ENCODE data around the gene MRPL34.

MRPL34 gene

GRCh38 chr19:17312189-17313113, 6.8 kb downstream of the MRPL34 start:
- Mint-ChIP-seq H3K9me3 (no peaks in the 10 kb centered on the region), H3K4me3 (no peak overlapping the region), H3K4me1 (ENCODE audit: low read depth) (peaks cover 35% of the 10 kb centered on the region), H3K36me3 (ENCODE audit: low read depth) (peaks cover 18% of the 10 kb centered on the region), H3K27me3 (no peaks in the 10 kb centered on the region), H3K27ac (no peak overlapping the region)

DNA sequence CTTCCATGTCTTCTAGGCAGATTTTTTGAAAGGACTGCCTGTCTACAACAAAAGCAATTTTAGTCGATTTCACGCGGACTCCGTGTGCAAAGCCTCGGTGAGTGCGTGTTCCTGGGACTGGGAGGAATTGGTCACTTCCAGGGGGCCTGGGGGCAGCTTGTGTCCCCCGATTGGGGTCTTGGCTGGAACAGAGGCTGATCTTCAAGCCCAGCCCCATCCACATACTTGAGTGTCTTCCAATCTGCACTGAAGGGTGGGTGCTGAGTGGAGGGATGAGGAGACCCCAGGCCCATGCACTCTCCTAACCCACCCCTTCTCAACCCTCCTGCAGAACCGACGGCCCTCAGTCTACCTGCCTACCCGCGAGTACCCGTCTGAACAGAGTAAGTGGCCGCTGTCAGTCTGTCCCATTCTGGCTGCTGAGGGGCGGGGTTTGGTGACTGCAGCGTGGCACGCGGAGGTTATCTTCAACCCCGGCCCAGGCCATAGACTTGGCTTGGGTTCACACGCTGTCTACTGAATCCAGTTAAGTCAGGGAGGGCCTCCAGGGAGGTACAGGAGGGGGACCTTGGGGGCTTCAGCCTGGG, 8.4 kb downstream of the MRPL34 start:
- Mint-ChIP-seq H3K9me3 (no peaks in the 10 kb centered on the region), H3K27me3 (no peaks in the 10 kb centered on the region), H3K4me3 (no peak overlapping the region), H3K27ac (no peak overlapping the region), H3K4me1 (ENCODE audit: low read depth) (peaks cover 26% of the 10 kb centered on the region), H3K36me3 (ENCODE audit: low read depth) (peaks cover 15% of the 10 kb centered on the region)

GRCh38 chr19:17318966-17319365, 13.3 kb downstream of the MRPL34 start:
- Mint-ChIP-seq H3K27ac (no peak overlapping the region), H3K4me1 (ENCODE audit: low read depth) (peaks cover 4% of the 10 kb centered on the region), H3K4me3 (no peak overlapping the region), H3K36me3 (ENCODE audit: low read depth) (peaks cover 20% of the 10 kb centered on the region), H3K9me3 (no peaks in the 10 kb centered on the region), H3K27me3 (no peaks in the 10 kb centered on the region)

- Mint-ChIP-seq H3K4me3 (no peak overlapping the region), H3K9me3 (no peaks in the 10 kb centered on the region), H3K4me1 (ENCODE audit: low read depth) (peaks cover 4% of the 10 kb centered on the region), H3K27ac (no peak overlapping the region), H3K27me3 (no peaks in the 10 kb centered on the region), H3K36me3 (ENCODE audit: low read depth) (peaks cover 19% of the 10 kb centered on the region)
Measured at GRCh38 chr19:17319473-17320238, 14.0 kb downstream of the MRPL34 start.

- Mint-ChIP-seq H3K27ac (no peak overlapping the region), H3K9me3 (no peaks in the 10 kb centered on the region), H3K4me3 (no peak overlapping the region), H3K4me1 (ENCODE audit: low read depth) (peaks cover 4% of the 10 kb centered on the region), H3K27me3 (no peaks in the 10 kb centered on the region), H3K36me3 (ENCODE audit: low read depth) (peaks cover 18% of the 10 kb centered on the region)
Measured at GRCh38 chr19:17320435-17320834, 14.8 kb downstream of the MRPL34 start.

DNA sequence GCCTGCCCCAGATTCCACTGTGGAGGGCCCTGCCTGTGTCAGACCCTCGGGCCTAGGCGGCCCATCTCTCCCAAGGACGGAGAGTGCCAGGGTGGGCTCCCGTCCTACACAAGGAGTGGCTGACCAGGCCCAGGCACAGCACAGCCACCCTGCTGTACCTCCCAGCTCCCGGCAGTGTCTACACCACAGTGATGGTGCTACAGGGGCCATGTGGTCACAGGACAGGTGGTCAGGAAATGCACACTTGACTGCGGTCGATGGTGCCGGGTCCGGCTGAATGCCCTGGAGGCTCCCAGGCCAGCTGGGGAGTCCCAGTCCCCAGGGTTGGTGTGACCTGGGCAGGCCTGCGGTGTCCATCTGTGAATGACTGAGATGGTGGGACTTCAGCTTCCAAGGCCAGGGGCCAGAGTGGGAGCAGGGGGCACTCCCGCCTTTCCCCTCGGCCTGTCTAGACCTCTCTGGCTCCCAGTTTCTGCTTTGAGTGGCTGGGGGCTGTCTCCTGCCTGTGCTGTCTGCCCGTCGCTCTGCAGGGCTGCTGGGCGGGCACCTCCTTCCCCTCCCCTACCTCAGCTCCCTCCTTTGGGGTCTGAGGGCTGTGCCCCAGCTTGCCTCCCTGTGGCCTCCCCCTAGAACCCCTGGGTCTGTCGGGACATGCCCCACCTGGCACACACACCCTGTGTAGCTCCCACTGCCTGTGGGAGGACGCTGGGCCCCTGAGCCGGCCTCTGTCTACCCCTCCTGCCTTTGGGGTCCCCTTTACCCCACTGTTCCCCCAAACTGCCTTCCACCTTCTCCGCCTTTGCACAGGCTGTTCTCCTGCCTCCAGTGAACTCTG, 16.2 kb downstream of the MRPL34 start:
- H3K27me3 Mint-ChIP-seq, result no peaks in the 10 kb centered on the region
- H3K9me3 Mint-ChIP-seq, result no peaks in the 10 kb centered on the region
- H3K36me3 Mint-ChIP-seq (ENCODE audit: low read depth), result peaks cover 11% of the 10 kb centered on the region
- no peaks in the 10 kb centered on the region for H3K4me1 Mint-ChIP-seq (ENCODE audit: low read depth)
- no peak overlapping the region for H3K4me3 Mint-ChIP-seq
- no peak overlapping the region for H3K27ac Mint-ChIP-seq

GRCh38 chr19:17322854-17323253, 17.2 kb downstream of the MRPL34 start:
- Mint-ChIP-seq H3K9me3 (no peaks in the 10 kb centered on the region), H3K36me3 (ENCODE audit: low read depth) (peaks cover 11% of the 10 kb centered on the region), H3K4me3 (no peak overlapping the region), H3K4me1 (ENCODE audit: low read depth) (peaks cover 2% of the 10 kb centered on the region), H3K27me3 (no peaks in the 10 kb centered on the region), H3K27ac (no peak overlapping the region)

- Mint-ChIP-seq H3K27ac (no peak overlapping the region), H3K27me3 (no peaks in the 10 kb centered on the region), H3K4me3 (no peak overlapping the region), H3K36me3 (ENCODE audit: low read depth) (peaks cover 11% of the 10 kb centered on the region), H3K9me3 (no peaks in the 10 kb centered on the region), H3K4me1 (ENCODE audit: low read depth) (peaks cover 4% of the 10 kb centered on the region)
Measured at GRCh38 chr19:17323300-17323963, 17.8 kb downstream of the MRPL34 start.

DNA sequence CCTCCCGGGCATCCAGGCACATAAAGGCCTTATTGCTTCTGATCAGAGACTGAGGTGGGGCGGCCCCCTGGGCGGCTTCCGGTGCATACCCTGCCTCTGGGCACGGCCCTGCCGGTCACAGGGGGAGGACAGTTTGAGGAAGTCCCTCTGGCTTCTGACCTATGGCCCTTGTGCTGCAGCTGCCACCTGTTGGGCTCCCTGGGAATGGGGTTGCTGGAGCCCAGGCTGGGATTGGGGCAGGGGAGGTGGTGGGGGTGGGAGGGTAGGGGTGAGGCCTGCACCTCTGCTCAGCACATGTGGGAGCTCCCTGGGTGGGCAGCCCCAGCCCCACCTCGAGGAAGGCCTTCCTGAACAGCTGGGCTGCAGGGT, 18.3 kb downstream of the MRPL34 start:
- Mint-ChIP-seq H3K27me3 (no peaks in the 10 kb centered on the region), H3K4me3 (no peak overlapping the region), H3K4me1 (ENCODE audit: low read depth) (peaks cover 7% of the 10 kb centered on the region), H3K36me3 (ENCODE audit: low read depth) (peaks cover 11% of the 10 kb centered on the region), H3K9me3 (no peaks in the 10 kb centered on the region), H3K27ac (no peak overlapping the region)

DNA sequence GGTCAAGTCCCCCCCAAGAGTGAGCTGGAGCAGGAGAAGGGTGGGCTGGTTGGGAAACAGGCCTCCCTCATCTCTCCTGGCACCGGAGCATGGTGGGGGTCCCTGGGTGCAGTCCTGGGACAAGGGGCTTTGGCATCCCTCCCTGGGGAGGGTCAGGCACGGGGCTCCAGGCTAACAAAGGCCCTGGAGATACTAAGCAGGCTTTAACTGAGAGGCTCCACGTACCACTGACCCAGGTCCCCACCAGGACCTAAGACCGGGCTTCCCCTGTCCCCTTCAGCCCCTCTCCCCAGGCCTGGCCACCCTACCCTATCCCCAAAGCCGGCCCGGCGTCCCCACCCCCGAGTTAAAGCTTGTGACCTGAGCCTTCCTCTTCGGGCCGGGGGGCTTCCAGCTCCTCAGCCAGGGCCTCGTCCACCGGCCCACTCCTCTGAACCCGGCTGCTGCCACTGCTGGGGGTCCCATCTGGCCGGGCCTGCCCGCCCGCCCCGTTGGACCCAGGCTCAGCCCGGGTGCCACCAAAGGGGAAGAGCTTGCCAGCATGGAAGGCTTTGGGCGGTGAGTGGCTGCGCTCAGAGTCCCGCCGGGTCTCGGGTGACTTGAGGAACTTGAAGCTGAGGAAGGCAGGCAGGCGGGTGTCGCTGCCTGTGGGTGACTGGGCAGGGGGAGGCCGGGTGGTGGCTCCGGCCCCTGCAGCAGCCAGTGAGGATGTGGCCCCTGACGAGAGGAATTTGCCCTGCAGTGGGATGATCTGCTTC, 18.9 kb downstream of the MRPL34 start:
- Mint-ChIP-seq H3K27me3 (no peaks in the 10 kb centered on the region), H3K9me3 (no peaks in the 10 kb centered on the region), H3K4me3 (no peak overlapping the region), H3K4me1 (ENCODE audit: low read depth) (peaks cover 12% of the 10 kb centered on the region), H3K36me3 (ENCODE audit: low read depth) (peaks cover 11% of the 10 kb centered on the region), H3K27ac (no peak overlapping the region)

DNA sequence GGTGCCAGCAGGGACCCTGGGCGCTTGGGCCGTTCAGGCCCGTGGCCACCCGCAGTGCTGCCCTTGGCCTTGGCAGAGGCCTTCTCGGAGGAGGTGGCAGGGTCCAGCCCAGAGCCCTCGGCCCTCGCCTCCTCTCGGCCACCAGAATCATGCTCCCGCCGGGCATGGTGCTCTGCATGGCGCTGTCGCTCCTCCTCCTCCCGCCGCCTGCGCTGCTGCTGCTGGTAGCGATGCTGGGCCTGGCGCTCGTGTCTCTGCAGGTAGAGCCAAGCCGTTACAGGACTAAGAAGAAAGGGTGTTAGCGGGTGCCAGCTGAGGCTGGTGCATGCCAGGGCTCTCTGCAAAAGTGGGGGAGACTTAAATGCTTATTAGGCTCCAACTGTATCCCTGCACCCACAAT, 19.5 kb downstream of the MRPL34 start:
- Mint-ChIP-seq H3K27me3 (no peaks in the 10 kb centered on the region), H3K4me1 (ENCODE audit: low read depth) (peaks cover 18% of the 10 kb centered on the region), H3K9me3 (no peaks in the 10 kb centered on the region), H3K36me3 (ENCODE audit: low read depth) (peaks cover 8% of the 10 kb centered on the region), H3K27ac (no peak overlapping the region), H3K4me3 (no peak overlapping the region)

GRCh38 chr19:17325881-17326594, 20.4 kb downstream of the MRPL34 start:
- Mint-ChIP-seq H3K4me1 (ENCODE audit: low read depth) (peaks cover 18% of the 10 kb centered on the region), H3K27me3 (no peaks in the 10 kb centered on the region), H3K27ac (no peak overlapping the region), H3K4me3 (no peak overlapping the region), H3K9me3 (no peaks in the 10 kb centered on the region), H3K36me3 (ENCODE audit: low read depth) (peaks cover 4% of the 10 kb centered on the region)

DNA sequence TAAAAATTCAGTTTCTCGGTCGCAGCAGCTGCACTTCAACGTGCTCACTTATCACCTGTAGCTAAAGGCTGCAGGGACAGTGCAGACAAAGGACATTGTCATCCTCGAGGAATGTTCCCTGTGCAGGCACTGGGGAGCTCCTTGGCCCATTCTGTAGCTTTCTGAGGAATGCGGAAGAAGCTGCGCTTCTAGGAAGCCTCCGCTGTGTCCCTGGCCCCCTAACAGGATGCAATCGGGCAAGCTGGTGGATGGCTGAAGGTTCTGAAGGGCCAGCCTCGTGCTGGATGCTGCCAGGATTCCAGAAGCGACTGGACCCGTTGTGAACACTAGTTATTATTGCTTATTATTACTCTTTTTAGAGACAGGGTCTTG, 20.9 kb downstream of the MRPL34 start:
- Mint-ChIP-seq H3K4me3 (no peak overlapping the region), H3K27ac (no peak overlapping the region), H3K9me3 (no peaks in the 10 kb centered on the region), H3K4me1 (ENCODE audit: low read depth) (peaks cover 18% of the 10 kb centered on the region), H3K36me3 (ENCODE audit: low read depth) (peaks cover 4% of the 10 kb centered on the region), H3K27me3 (no peaks in the 10 kb centered on the region)

Data from stimulated activated naive CD8-positive, alpha-beta T cell treated with anti-CD3 and anti-CD28 coated beads, Interleukin-15, Interleukin-2, amounts not matched to agents 100 ng/mL and 50 ng/mL, for 24 hours (primary cell).